Liver (tissue), 3 donors: ENCODE data around the gene RCOR1.

ENCODE experiments used
- FOXA2 ChIP-seq: IDR thresholded peaks from 2 replicates; pipeline ENCODE4 v1.6.1; 2016; ENCODE audit warnings: antibody characterized with exemption
- RAD21 ChIP-seq, 2 donors: IDR thresholded peaks; 2 replicates each; pipeline ENCODE4 v1.6.1; 2016; ENCODE audit warnings: antibody characterized with exemption in 2 of 2, mild to moderate bottlenecking in 2 of 2
- SP1 ChIP-seq: IDR thresholded peaks from 2 replicates; pipeline ENCODE4 v1.6.1; 2018; ENCODE audit warnings: antibody characterized with exemption, mild to moderate bottlenecking
- TAF1 ChIP-seq: conservative IDR thresholded peaks from 2 replicates; pipeline ENCODE4 v1.6.1; 2016; ENCODE audit warnings: antibody characterized with exemption, mild to moderate bottlenecking
- TF ChIP-seq, protein P1 (sequence below): fragments of 150-350 bp; IDR thresholded peaks from 2 replicates; pipeline ENCODE4 v1.5.1; 2017; ENCODE audit warnings: improper control_type of control experiment, low read depth, low read length; ENCODE audit not compliant: missing input control
- TF ChIP-seq, protein P2 (sequence below): IDR thresholded peaks from 2 replicates; pipeline ENCODE4 v1.6.1; 2016; ENCODE audit warnings: antibody characterized with exemption
- TF ChIP-seq, protein P3 (sequence below): IDR thresholded peaks from 2 replicates; pipeline ENCODE4 v1.6.1; 2016; ENCODE audit warnings: antibody characterized with exemption
- TF ChIP-seq, protein P4 (sequence below): IDR thresholded peaks from 2 replicates; pipeline ENCODE4 v1.6.1; 2016; ENCODE audit warnings: antibody characterized with exemption, mild to moderate bottlenecking
- TF ChIP-seq, protein P5 (sequence below): IDR thresholded peaks from 2 replicates; pipeline ENCODE4 v1.6.1; 2016; ENCODE audit warnings: antibody characterized with exemption
- donor health status: healthy.
- donor health status: healthy.

DNA sequence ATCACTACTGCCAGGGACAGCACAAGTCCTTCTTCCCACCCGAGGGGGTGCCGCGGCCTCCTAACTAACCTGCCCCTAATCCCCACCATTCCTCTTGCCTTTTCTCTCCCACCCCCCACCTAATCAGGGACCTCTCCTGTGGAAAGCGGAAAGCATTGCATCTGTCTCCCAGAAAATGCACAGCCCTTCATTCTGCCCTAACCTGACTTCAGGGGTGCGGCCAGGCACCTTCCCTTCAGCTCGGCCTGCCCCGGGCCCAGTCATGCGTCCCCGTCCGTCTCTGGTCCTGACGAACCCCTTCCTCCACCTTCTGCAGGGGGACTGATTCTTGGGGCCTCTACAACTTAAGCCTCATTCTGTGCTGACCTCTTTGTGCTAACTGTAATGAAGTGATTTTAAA is 140.9 kb downstream of the RCOR1 start:
- TF ChIP-seq, protein P1, sequence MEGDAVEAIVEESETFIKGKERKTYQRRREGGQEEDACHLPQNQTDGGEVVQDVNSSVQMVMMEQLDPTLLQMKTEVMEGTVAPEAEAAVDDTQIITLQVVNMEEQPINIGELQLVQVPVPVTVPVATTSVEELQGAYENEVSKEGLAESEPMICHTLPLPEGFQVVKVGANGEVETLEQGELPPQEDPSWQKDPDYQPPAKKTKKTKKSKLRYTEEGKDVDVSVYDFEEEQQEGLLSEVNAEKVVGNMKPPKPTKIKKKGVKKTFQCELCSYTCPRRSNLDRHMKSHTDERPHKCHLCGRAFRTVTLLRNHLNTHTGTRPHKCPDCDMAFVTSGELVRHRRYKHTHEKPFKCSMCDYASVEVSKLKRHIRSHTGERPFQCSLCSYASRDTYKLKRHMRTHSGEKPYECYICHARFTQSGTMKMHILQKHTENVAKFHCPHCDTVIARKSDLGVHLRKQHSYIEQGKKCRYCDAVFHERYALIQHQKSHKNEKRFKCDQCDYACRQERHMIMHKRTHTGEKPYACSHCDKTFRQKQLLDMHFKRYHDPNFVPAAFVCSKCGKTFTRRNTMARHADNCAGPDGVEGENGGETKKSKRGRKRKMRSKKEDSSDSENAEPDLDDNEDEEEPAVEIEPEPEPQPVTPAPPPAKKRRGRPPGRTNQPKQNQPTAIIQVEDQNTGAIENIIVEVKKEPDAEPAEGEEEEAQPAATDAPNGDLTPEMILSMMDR, result no peak
- TF ChIP-seq, protein P2, sequence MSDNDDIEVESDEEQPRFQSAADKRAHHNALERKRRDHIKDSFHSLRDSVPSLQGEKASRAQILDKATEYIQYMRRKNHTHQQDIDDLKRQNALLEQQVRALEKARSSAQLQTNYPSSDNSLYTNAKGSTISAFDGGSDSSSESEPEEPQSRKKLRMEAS, result no peak
- TF ChIP-seq RAD21 (IDR thresholded peaks at IDR 0.05) (no peak), SP1 (no peak), TAF1 (no peak), FOXA2 (no peak)
- TF ChIP-seq, protein P3, sequence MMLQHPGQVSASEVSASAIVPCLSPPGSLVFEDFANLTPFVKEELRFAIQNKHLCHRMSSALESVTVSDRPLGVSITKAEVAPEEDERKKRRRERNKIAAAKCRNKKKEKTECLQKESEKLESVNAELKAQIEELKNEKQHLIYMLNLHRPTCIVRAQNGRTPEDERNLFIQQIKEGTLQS, result no peak
- TF ChIP-seq, protein P4, sequence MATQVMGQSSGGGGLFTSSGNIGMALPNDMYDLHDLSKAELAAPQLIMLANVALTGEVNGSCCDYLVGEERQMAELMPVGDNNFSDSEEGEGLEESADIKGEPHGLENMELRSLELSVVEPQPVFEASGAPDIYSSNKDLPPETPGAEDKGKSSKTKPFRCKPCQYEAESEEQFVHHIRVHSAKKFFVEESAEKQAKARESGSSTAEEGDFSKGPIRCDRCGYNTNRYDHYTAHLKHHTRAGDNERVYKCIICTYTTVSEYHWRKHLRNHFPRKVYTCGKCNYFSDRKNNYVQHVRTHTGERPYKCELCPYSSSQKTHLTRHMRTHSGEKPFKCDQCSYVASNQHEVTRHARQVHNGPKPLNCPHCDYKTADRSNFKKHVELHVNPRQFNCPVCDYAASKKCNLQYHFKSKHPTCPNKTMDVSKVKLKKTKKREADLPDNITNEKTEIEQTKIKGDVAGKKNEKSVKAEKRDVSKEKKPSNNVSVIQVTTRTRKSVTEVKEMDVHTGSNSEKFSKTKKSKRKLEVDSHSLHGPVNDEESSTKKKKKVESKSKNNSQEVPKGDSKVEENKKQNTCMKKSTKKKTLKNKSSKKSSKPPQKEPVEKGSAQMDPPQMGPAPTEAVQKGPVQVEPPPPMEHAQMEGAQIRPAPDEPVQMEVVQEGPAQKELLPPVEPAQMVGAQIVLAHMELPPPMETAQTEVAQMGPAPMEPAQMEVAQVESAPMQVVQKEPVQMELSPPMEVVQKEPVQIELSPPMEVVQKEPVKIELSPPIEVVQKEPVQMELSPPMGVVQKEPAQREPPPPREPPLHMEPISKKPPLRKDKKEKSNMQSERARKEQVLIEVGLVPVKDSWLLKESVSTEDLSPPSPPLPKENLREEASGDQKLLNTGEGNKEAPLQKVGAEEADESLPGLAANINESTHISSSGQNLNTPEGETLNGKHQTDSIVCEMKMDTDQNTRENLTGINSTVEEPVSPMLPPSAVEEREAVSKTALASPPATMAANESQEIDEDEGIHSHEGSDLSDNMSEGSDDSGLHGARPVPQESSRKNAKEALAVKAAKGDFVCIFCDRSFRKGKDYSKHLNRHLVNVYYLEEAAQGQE, result no peak
- TF ChIP-seq, protein P5, sequence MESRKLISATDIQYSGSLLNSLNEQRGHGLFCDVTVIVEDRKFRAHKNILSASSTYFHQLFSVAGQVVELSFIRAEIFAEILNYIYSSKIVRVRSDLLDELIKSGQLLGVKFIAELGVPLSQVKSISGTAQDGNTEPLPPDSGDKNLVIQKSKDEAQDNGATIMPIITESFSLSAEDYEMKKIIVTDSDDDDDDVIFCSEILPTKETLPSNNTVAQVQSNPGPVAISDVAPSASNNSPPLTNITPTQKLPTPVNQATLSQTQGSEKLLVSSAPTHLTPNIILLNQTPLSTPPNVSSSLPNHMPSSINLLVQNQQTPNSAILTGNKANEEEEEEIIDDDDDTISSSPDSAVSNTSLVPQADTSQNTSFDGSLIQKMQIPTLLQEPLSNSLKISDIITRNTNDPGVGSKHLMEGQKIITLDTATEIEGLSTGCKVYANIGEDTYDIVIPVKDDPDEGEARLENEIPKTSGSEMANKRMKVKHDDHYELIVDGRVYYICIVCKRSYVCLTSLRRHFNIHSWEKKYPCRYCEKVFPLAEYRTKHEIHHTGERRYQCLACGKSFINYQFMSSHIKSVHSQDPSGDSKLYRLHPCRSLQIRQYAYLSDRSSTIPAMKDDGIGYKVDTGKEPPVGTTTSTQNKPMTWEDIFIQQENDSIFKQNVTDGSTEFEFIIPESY, result no peak
